Upper lobe of left lung (tissue), 6 donors: Measurements from ENCODE around the gene TRIM75. TPM values are rescaled to one million over a fixed set of nuclear protein-coding genes. Genes with fewer than 3 reads are reported as not detected.
"Not testable (repeated sequence)": the region's sequence is repeated elsewhere in the genome, so short reads cannot be mapped to it uniquely, and the experiment has no call there.

Experiments used
- ATAC-seq, 2 donors: fragments of 200-7000 bp; cut with Tn5 transposase; one replicate each; pipeline ENCODE4 v1.9.1; 2022; ENCODE audit warnings: mild to moderate bottlenecking in 2 of 2, moderate library complexity in 2 of 2; ENCODE audit not compliant: low FRiP score in 2 of 2
- DNase-seq, 2 donors: peaks; one replicate each; pipeline ENCODE4 v3.0.0-alpha.2; 2019 to 2020
- H3K27ac ChIP-seq, 4 donors: fragments of 200-600 bp; sonication (generic); one replicate each; pipeline ENCODE4 v1.5.1; 2016 to 2019
- H3K27me3 ChIP-seq, 4 donors: fragments of 200-600 bp; sonication (generic); one replicate each; pipeline ENCODE4 v1.5.1; 2017 to 2019
- H3K36me3 ChIP-seq, 4 donors: fragments of 200-600 bp; sonication (generic); one replicate each; pipeline ENCODE4 v1.5.1; 2016 to 2019
- H3K4me1 ChIP-seq, 4 donors: fragments of 200-600 bp; sonication (generic); one replicate each; pipeline ENCODE4 v1.5.1; 2018 to 2019
- H3K4me3 ChIP-seq, 4 donors: fragments of 200-600 bp; sonication (generic); one replicate each; pipeline ENCODE4 v1.5.1; 2017 to 2019; ENCODE audit warnings: mild to moderate bottlenecking in 2 of 4, moderate library complexity in 1 of 4
- H3K9me3 ChIP-seq, 4 donors: fragments of 200-600 bp; sonication (generic); one replicate each; pipeline ENCODE4 v1.5.1; 2018 to 2019
- EP300 ChIP-seq, 4 donors: sonication (generic); formaldehyde crosslinking; IDR thresholded peaks; one replicate each; pipeline ENCODE4 v1.5.1; 2017; ENCODE audit warnings: antibody characterized with exemption in 4 of 4, control low read depth in 2 of 4
- POLR2A ChIP-seq, 4 donors: fragments of 450-650 bp; IDR thresholded peaks; one replicate each; pipeline ENCODE4 v1.5.1; 2016 to 2017; ENCODE audit warnings: antibody characterized with exemption in 4 of 4, mild to moderate bottlenecking in 2 of 4
- POLR2AphosphoS5 ChIP-seq, 2 donors: sonication (generic); formaldehyde crosslinking; IDR thresholded peaks; one replicate each; pipeline ENCODE4 v1.5.1; 2017; ENCODE audit warnings: antibody characterized with exemption in 2 of 2
- WGBS, 2 donors: methylation state at CpG; one replicate each; pipeline ENCODE4 v1.1.5; 2017 to 2018; 5-methylcytosine and 5-hydroxymethylcytosine counted together
- total RNA-seq, 6 donors: library from RNA; depleted of rRNA in 4 of 6; stranded (reverse); fragments of >200 nt in 4 of 6; gene quantifications; one replicate each; pipeline versions ENCODE4 v1.1.0 to v1.2.1, GENCODE V29; 2016 to 2021
- TF ChIP-seq, protein P1 (sequence below), 6 experiments: fragments of 450-650 bp in 4 of 6; fragments of 200-600 bp in 2 of 6; sonication (generic) in 2 of 6; IDR thresholded peaks; one replicate each; pipeline ENCODE4 v1.5.1; 2016 to 2019; ENCODE audit warnings: antibody characterized with exemption in 6 of 6
- donor health status: DM: no; HTN: no; CAD: no; lungs with moderate emphysema.
- donor health status: DM: no; HTN: yes; CAD: no; lungs with severe emphysema.

Gene TRIM75
- total RNA-seq, 6 donors from 2014 or later, result not detected

DNA sequence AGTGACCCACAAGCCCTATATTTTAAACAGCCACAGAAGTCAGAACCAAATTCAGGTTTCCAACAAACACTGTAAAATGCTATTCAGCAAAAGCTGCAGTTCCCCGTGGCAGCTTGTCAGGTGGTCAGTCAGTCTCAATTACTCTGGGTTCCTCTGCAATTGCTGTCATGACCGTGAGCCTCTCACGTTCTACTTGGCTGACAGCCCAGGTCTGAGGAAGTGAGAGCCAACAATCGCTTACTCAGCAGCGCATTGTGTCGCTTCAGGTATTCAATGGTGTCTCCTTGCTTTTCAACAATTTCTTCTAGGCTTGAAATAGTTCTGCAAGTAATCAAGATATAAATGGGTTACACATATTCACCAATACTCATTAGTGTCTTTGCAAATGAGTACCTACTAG lies 25.8 kb downstream of the TRIM75 start:
- Histone ChIP-seq H3K4me1 (no peaks in the 10 kb centered on the region), H3K36me3 (peaks cover 0 to 56% (median 14%) of the 10 kb centered on the region in 4 donors), H3K9me3 (no peaks in the 10 kb centered on the region), H3K27me3 (no peaks in the 10 kb centered on the region), H3K4me3 (no peak overlapping the region), H3K27ac (no peak overlapping the region)
- DNase-seq (no peak), ATAC-seq (no peak)
- WGBS, 2 donors, result 29 to 31% methylated on average over 6 of the region's 6 CpGs
- TF ChIP-seq, protein P1, sequence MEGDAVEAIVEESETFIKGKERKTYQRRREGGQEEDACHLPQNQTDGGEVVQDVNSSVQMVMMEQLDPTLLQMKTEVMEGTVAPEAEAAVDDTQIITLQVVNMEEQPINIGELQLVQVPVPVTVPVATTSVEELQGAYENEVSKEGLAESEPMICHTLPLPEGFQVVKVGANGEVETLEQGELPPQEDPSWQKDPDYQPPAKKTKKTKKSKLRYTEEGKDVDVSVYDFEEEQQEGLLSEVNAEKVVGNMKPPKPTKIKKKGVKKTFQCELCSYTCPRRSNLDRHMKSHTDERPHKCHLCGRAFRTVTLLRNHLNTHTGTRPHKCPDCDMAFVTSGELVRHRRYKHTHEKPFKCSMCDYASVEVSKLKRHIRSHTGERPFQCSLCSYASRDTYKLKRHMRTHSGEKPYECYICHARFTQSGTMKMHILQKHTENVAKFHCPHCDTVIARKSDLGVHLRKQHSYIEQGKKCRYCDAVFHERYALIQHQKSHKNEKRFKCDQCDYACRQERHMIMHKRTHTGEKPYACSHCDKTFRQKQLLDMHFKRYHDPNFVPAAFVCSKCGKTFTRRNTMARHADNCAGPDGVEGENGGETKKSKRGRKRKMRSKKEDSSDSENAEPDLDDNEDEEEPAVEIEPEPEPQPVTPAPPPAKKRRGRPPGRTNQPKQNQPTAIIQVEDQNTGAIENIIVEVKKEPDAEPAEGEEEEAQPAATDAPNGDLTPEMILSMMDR (IDR thresholded peaks at IDR 0.05), result no peak
- TF ChIP-seq POLR2AphosphoS5 (IDR thresholded peaks at IDR 0.05) (no peak), POLR2A (IDR thresholded peaks at IDR 0.05) (no peak), EP300 (IDR thresholded peaks at IDR 0.05) (no peak)

DNA sequence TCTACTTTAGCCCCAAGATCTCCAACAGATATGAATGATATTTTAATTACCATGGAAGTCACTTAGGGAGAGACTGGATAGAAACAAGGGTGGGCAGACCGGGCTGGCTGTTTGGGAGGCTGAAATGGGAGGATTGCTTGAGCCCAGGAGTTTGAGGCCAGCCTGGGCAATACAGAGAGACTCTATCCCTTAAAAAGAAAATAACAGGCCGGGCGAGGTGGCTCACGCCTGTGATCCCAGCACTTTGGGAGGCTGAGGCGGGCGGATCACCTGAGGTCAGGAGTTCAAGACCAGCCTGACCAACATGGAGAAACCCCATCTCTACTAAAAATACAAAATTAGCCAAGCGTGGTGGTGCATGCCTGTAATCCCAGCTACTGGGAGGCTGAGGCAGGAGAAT lies 31.1 kb downstream of the TRIM75 start:
- not testable (repeated sequence) for H3K27me3 ChIP-seq, ATAC-seq, H3K4me3 ChIP-seq, H3K4me1 ChIP-seq, H3K27ac ChIP-seq, DNase-seq, H3K9me3 ChIP-seq
- 94 to 98% methylated on average over 7 of the region's 7 CpGs for WGBS, 2 donors
- H3K36me3 ChIP-seq, result peaks cover 13 to 71% (median 33%) of the 10 kb centered on the region in 4 donors

- DNase-seq, result no peak
- H3K27me3 ChIP-seq, result no peaks in the 10 kb centered on the region
- no peak overlapping the region for H3K4me3 ChIP-seq
- TF ChIP-seq EP300 (IDR thresholded peaks at IDR 0.05), result no peak
- TF ChIP-seq, protein P1 (IDR thresholded peaks at IDR 0.05), result no peak
- 87 to 88% methylated on average over 2 of the region's 2 CpGs for WGBS, 2 donors
- H3K9me3 ChIP-seq, result no peaks in the 10 kb centered on the region
- no peak for ATAC-seq
- H3K4me1 ChIP-seq, result no peaks in the 10 kb centered on the region
- no peak overlapping the region for H3K27ac ChIP-seq
- H3K36me3 ChIP-seq, result peaks cover 13 to 59% (median 31%) of the 10 kb centered on the region in 4 donors
Measured at GRCh38 chr4:165085946-165086345, 32.3 kb downstream of the TRIM75 start.

- H3K9me3 ChIP-seq, result no peaks in the 10 kb centered on the region
- H3K4me1 ChIP-seq, result no peaks in the 10 kb centered on the region
- H3K27ac ChIP-seq, result no peak overlapping the region
- WGBS, 2 donors, result 82 to 88% methylated on average over 3 of the region's 3 CpGs
- no peak overlapping the region for H3K4me3 ChIP-seq
- no peak for ATAC-seq
- no peaks in the 10 kb centered on the region for H3K27me3 ChIP-seq
- no peak for DNase-seq
- peaks cover 13 to 72% (median 34%) of the 10 kb centered on the region in 4 donors for H3K36me3 ChIP-seq
- TF ChIP-seq, protein P1 (IDR thresholded peaks at IDR 0.05), result no peak
Measured at GRCh38 chr4:165088366-165088765, 34.7 kb downstream of the TRIM75 start.

DNA sequence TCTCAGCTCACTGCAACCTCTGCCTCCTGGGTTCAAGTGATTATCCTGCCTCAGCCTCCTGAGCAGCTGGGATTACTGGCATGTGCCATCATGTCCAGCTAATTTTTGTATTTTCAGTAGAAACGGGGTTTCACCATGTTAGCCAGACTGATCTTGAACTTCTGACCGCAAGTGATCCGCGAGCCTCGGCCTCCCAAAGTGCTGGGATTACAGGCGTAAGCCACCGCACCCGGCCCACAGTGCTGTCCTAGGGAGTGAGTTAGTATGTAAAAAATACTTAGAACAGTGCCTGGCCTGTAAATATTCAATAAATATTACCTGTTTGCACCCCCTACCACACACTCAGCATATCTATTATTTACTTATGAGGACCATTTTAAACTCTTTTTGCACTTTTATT lies 38.5 kb downstream of the TRIM75 start:
- not testable (repeated sequence) for H3K27ac ChIP-seq, ATAC-seq, H3K9me3 ChIP-seq, H3K27me3 ChIP-seq, H3K4me1 ChIP-seq, DNase-seq, H3K4me3 ChIP-seq
- peaks cover 10 to 60% (median 21%) of the 10 kb centered on the region in 4 donors for H3K36me3 ChIP-seq
- 99 to 100% methylated on average over 8 of the region's 8 CpGs for WGBS, 2 donors

GRCh38 chr4:165094873-165095272 lies 41.2 kb downstream of the TRIM75 start:
- no peaks in the 10 kb centered on the region for H3K27me3 ChIP-seq
- H3K27ac ChIP-seq, result no peak overlapping the region
- ATAC-seq (no peak), DNase-seq (no peak)
- no peaks in the 10 kb centered on the region for H3K9me3 ChIP-seq
- H3K36me3 ChIP-seq, result peaks cover 9 to 54% (median 21%) of the 10 kb centered on the region in 4 donors
- TF ChIP-seq, protein P1 (IDR thresholded peaks at IDR 0.05), result no peak
- TF ChIP-seq POLR2AphosphoS5 (IDR thresholded peaks at IDR 0.05) (no peak), POLR2A (IDR thresholded peaks at IDR 0.05) (no peak), EP300 (IDR thresholded peaks at IDR 0.05) (no peak)
- H3K4me3 ChIP-seq, result no peak overlapping the region
- H3K4me1 ChIP-seq, result no peaks in the 10 kb centered on the region
- WGBS, 2 donors, result 96 to 98% methylated on average over 3 of the region's 3 CpGs
